ENCODE measurements around the gene FASTKD3.

Gene FASTKD3

DNA sequence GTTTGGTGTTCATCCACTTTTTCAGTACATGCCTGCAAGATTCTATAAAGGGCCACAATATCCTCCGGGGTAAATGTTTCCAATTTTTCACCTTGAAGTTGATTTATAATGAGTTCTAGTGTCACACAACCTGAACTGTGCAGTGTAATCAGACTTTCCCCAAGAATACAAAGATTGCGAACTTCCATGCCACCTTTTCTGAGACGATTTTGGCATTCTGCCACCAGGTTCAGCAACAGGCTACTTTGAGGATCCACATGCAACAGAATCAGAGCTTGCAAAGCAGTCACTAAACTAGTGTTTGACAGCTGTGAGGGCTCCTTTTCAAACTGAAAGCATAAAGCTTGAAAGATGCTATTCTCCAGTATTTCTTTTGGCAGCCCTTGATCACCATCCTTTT lies 1.6 kb downstream of the FASTKD3 start:
- Histone ChIP-seq H3K4me1 (ENCODE audit: control insufficient read depth in 2 of 2, insufficient read depth in 2 of 2, low read length in 2 of 2) (peaks cover 9 to 27% of the 10 kb centered on the region in 2 donors), H3K27me3 (ENCODE audit: control insufficient read depth in 2 of 2, insufficient read depth in 2 of 2, low read length in 2 of 2) (no peaks in the 10 kb centered on the region), H3K4me3 (ENCODE audit: low read length in 2 of 2) (no peak overlapping the region)

DNA sequence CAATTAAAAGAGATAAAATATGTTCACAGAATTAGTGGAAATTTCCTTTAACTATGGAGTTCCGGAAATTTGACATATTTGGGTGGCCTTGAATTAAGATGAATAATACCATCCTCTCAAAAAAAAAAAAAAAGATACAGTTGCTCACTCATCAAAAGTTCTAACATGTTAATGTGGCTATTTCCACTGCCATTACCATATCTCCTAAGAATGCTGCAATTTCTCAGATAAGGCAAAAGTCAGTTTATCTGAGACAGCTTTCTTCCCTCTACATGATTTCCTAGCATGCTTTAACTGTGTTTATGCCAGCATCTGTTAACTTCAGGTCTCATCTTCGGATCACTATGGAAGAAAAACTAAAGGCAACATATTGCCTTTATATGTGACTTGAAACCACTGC lies 2.6 kb downstream of the FASTKD3 start:
- H3K9ac ChIP-seq (ENCODE audit: low read depth in 1 of 2, low read length in 2 of 2) = no peak overlapping the region
- H3K27me3 ChIP-seq (ENCODE audit: control insufficient read depth in 2 of 2, insufficient read depth in 2 of 2, low read length in 2 of 2) = no peaks in the 10 kb centered on the region
- peaks cover 17 to 21% of the 10 kb centered on the region in 2 donors for H3K36me3 ChIP-seq (ENCODE audit: control insufficient read depth in 2 of 2, insufficient read depth in 2 of 2, low read length in 2 of 2)
- H3K4me1 ChIP-seq (ENCODE audit: control insufficient read depth in 2 of 2, insufficient read depth in 2 of 2, low read length in 2 of 2) = peaks cover 6 to 21% of the 10 kb centered on the region in 2 donors
- no peak overlapping the region for H3K4me3 ChIP-seq (ENCODE audit: low read length in 2 of 2)
- no peaks in the 10 kb centered on the region for H3K9me3 ChIP-seq (ENCODE audit: control insufficient read depth in 2 of 2, low read length in 2 of 2)
- no peak overlapping the region for H3K27ac ChIP-seq (ENCODE audit: low read depth in 2 of 2, low read length in 2 of 2)

More for the DNA sequence above, 1.6 kb downstream of the FASTKD3 start:
- no peak overlapping the region for H3K27ac ChIP-seq (ENCODE audit: low read depth in 2 of 2, low read length in 2 of 2)
- no peak overlapping the region for H3K9ac ChIP-seq (ENCODE audit: low read depth in 1 of 2, low read length in 2 of 2)
- peaks cover 9 to 12% of the 10 kb centered on the region in 2 donors for H3K36me3 ChIP-seq (ENCODE audit: control insufficient read depth in 2 of 2, insufficient read depth in 2 of 2, low read length in 2 of 2)
- no peaks in the 10 kb centered on the region for H3K9me3 ChIP-seq (ENCODE audit: control insufficient read depth in 2 of 2, low read length in 2 of 2)

DNA sequence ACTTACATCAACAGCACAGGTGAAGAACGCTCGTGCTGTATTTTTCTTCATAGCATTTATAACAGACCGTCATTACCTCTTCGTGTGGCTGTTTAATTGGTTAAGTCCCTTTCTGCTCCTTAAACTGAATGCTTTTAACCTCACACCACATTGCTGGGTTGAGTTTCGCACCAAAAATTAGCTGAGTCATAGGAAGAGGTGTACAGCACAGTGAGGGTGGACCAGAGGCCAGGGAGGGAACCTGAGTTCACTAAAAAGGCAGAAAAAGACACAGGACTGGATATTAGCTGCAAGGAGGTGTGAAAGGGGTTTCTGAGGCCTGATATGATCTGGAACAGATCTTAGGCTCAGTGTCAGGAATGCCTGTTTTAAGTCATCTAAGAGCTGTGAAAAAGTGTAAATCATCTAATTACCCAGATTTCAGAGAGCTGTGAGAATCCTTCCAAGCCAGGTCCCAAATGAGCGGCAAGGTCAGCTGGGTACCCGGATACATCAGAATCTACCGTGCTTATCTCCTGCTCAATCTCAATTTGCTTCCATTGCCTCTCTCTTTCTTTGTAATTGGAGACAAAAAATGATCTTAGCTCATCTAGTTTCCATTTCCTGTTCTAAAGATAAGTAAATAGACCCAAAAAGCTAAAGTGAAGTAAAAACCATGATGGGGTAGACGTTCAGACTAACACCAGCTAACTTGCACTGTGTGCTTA lies 10.8 kb downstream of the FASTKD3 start:
- Histone ChIP-seq H3K27ac (ENCODE audit: low read depth in 2 of 2, low read length in 2 of 2) (no peak overlapping the region), H3K36me3 (ENCODE audit: control insufficient read depth in 2 of 2, insufficient read depth in 2 of 2, low read length in 2 of 2) (peaks cover 21 to 39% of the 10 kb centered on the region in 2 donors), H3K27me3 (ENCODE audit: control insufficient read depth in 2 of 2, insufficient read depth in 2 of 2, low read length in 2 of 2) (peaks cover 0 to 2% of the 10 kb centered on the region in 2 donors), H3K9ac (ENCODE audit: low read depth in 1 of 2, low read length in 2 of 2) (no peak overlapping the region), H3K4me3 (ENCODE audit: low read length in 2 of 2) (no peak overlapping the region), H3K4me1 (ENCODE audit: control insufficient read depth in 2 of 2, insufficient read depth in 2 of 2, low read length in 2 of 2) (no peaks in the 10 kb centered on the region), H3K9me3 (ENCODE audit: control insufficient read depth in 2 of 2, low read length in 2 of 2) (no peaks in the 10 kb centered on the region)

DNA sequence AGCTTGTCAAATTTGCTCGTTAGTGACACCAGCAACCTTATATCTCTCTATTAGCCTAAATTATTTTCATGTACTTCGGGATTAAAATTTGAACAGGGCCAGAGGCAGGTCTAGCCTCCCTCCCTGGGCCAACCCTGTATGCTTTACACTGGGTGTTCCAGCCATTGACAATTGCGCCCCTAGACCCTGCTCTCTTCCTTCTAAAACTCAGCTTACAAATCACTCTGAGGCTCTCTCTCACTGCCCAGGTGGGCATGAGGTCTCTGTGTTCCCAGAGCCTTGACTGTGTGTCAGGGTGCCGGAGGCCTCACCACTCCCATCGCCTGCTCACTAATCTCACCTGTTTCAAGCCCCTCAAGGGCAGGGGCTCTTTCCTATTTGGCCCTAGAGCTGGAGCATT lies 11.5 kb downstream of the FASTKD3 start:
- Histone ChIP-seq H3K4me1 (ENCODE audit: control insufficient read depth in 2 of 2, insufficient read depth in 2 of 2, low read length in 2 of 2) (peaks cover 0 to 2% of the 10 kb centered on the region in 2 donors), H3K27ac (ENCODE audit: low read depth in 2 of 2, low read length in 2 of 2) (no peak overlapping the region), H3K9me3 (ENCODE audit: control insufficient read depth in 2 of 2, low read length in 2 of 2) (no peaks in the 10 kb centered on the region), H3K9ac (ENCODE audit: low read depth in 1 of 2, low read length in 2 of 2) (no peak overlapping the region), H3K36me3 (ENCODE audit: control insufficient read depth in 2 of 2, insufficient read depth in 2 of 2, low read length in 2 of 2) (peaks cover 21 to 33% of the 10 kb centered on the region in 2 donors), H3K27me3 (ENCODE audit: control insufficient read depth in 2 of 2, insufficient read depth in 2 of 2, low read length in 2 of 2) (peaks cover 0 to 4% of the 10 kb centered on the region in 2 donors), H3K4me3 (ENCODE audit: low read length in 2 of 2) (no peak overlapping the region)

DNA sequence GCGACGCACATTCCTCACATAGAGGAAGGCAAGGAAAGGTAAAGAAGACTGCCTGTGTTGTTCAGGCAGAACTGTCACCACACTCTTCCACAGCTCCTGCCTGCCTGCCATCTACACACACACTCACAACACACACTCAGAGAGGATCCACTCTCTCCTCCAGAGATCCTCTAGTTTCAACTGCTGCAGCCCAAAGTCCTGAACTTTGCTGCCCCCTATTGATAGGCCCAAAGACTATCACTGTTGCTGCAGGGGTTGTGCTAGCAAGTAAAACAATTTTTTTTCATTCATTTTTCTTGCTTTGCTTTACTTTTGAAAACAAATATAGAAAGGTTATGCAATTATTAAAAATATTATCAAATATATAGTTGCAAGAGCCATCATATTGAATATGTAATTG lies 12.0 kb downstream of the FASTKD3 start:
- Histone ChIP-seq H3K27ac (ENCODE audit: low read depth in 2 of 2, low read length in 2 of 2) (no peak overlapping the region), H3K36me3 (ENCODE audit: control insufficient read depth in 2 of 2, insufficient read depth in 2 of 2, low read length in 2 of 2) (peaks cover 16 to 29% of the 10 kb centered on the region in 2 donors), H3K4me1 (ENCODE audit: control insufficient read depth in 2 of 2, insufficient read depth in 2 of 2, low read length in 2 of 2) (peaks cover 0 to 3% of the 10 kb centered on the region in 2 donors)

DNA sequence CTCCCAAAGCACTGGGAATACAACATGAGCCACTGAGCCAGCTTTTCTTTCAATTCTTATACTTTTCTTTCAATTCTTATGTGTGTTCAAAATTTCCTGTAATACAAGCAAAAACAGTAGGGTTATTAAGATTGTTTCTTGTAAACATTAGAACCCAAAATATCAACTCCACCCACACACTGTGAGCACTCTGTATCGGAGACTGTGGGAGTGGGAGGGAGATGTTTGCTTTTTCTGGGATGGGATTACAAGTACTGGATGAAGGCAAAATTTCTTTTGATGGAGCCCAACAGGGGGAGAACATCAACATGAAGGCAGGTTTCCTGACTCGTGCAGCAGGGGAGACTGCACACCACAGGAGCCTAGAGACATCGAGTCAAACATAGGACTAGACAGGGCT lies 13.2 kb downstream of the FASTKD3 start:
- no peak overlapping the region for H3K27ac ChIP-seq (ENCODE audit: low read depth in 2 of 2, low read length in 2 of 2)
- no peak overlapping the region for H3K4me3 ChIP-seq (ENCODE audit: low read length in 2 of 2)
- H3K9me3 ChIP-seq (ENCODE audit: control insufficient read depth in 2 of 2, low read length in 2 of 2) = no peaks in the 10 kb centered on the region
- H3K27me3 ChIP-seq (ENCODE audit: control insufficient read depth in 2 of 2, insufficient read depth in 2 of 2, low read length in 2 of 2) = peaks cover 5 to 8% of the 10 kb centered on the region in 2 donors
- H3K4me1 ChIP-seq (ENCODE audit: control insufficient read depth in 2 of 2, insufficient read depth in 2 of 2, low read length in 2 of 2) = peaks cover 0 to 3% of the 10 kb centered on the region in 2 donors
- H3K9ac ChIP-seq (ENCODE audit: low read depth in 1 of 2, low read length in 2 of 2) = no peak overlapping the region
- H3K36me3 ChIP-seq (ENCODE audit: control insufficient read depth in 2 of 2, insufficient read depth in 2 of 2, low read length in 2 of 2) = peaks cover 12 to 22% of the 10 kb centered on the region in 2 donors

More for the DNA sequence above, 12.0 kb downstream of the FASTKD3 start:
- Histone ChIP-seq H3K4me3 (ENCODE audit: low read length in 2 of 2) (no peak overlapping the region), H3K9me3 (ENCODE audit: control insufficient read depth in 2 of 2, low read length in 2 of 2) (no peaks in the 10 kb centered on the region), H3K9ac (ENCODE audit: low read depth in 1 of 2, low read length in 2 of 2) (no peak overlapping the region), H3K27me3 (ENCODE audit: control insufficient read depth in 2 of 2, insufficient read depth in 2 of 2, low read length in 2 of 2) (peaks cover 0 to 5% of the 10 kb centered on the region in 2 donors)

DNA sequence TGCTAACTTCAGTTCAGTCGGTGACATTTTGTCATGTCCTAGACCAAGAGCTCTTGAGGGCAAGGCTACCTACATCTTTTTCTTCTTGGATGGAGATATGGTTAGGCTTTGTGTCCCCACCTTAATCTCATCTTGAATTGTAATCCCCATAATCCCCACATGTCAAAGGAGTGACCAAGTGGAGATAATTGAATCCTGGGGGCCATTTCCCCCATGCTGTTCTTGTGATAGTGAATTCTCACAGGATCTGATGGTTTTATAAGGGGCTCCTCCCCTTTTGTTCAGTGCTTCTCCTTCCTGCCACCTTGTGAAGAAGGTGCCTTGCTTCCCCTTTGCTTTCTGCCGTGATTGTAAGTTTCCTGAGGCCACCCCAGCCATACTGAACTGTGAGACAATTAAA lies 15.8 kb downstream of the FASTKD3 start:
- no peak overlapping the region for H3K27ac ChIP-seq (ENCODE audit: low read depth in 2 of 2, low read length in 2 of 2)
- peaks cover 3 to 5% of the 10 kb centered on the region in 2 donors for H3K36me3 ChIP-seq (ENCODE audit: control insufficient read depth in 2 of 2, insufficient read depth in 2 of 2, low read length in 2 of 2)
- H3K4me3 ChIP-seq (ENCODE audit: low read length in 2 of 2) = no peak overlapping the region

DNA sequence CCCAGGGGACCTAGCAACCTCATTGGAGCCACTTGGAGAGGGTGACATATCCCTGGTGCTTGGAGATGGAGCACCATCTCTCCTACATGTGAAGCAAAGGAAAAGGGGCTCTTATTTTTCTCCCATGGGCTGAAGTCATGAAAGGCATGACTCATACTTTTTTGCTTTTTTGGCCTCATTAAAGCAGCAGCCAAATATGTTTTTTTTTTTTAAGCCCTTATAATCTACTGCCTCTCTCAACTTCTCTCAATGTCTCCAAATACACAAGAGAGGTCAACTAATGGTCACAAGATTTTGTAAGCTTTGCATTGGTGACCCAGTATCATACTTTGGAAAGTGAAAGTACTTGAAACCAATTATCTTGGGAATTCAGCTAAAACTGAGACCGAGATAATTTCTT lies 16.3 kb downstream of the FASTKD3 start:
- Histone ChIP-seq H3K36me3 (ENCODE audit: control insufficient read depth in 2 of 2, insufficient read depth in 2 of 2, low read length in 2 of 2) (peaks cover under 1 to 1% of the 10 kb centered on the region in 2 donors), H3K4me1 (ENCODE audit: control insufficient read depth in 2 of 2, insufficient read depth in 2 of 2, low read length in 2 of 2) (peaks cover 7 to 8% of the 10 kb centered on the region in 2 donors), H3K27me3 (ENCODE audit: control insufficient read depth in 2 of 2, insufficient read depth in 2 of 2, low read length in 2 of 2) (peaks cover 20 to 26% of the 10 kb centered on the region in 2 donors), H3K9me3 (ENCODE audit: control insufficient read depth in 2 of 2, low read length in 2 of 2) (no peaks in the 10 kb centered on the region), H3K9ac (ENCODE audit: low read depth in 1 of 2, low read length in 2 of 2) (no peak overlapping the region), H3K27ac (ENCODE audit: low read depth in 2 of 2, low read length in 2 of 2) (no peak overlapping the region), H3K4me3 (ENCODE audit: low read length in 2 of 2) (no peak overlapping the region)

More for the DNA sequence above, 15.8 kb downstream of the FASTKD3 start:
- Histone ChIP-seq H3K9ac (ENCODE audit: low read depth in 1 of 2, low read length in 2 of 2) (no peak overlapping the region), H3K27me3 (ENCODE audit: control insufficient read depth in 2 of 2, insufficient read depth in 2 of 2, low read length in 2 of 2) (peaks cover 19 to 23% of the 10 kb centered on the region in 2 donors), H3K4me1 (ENCODE audit: control insufficient read depth in 2 of 2, insufficient read depth in 2 of 2, low read length in 2 of 2) (peaks cover 7 to 8% of the 10 kb centered on the region in 2 donors), H3K9me3 (ENCODE audit: control insufficient read depth in 2 of 2, low read length in 2 of 2) (no peaks in the 10 kb centered on the region)

DNA sequence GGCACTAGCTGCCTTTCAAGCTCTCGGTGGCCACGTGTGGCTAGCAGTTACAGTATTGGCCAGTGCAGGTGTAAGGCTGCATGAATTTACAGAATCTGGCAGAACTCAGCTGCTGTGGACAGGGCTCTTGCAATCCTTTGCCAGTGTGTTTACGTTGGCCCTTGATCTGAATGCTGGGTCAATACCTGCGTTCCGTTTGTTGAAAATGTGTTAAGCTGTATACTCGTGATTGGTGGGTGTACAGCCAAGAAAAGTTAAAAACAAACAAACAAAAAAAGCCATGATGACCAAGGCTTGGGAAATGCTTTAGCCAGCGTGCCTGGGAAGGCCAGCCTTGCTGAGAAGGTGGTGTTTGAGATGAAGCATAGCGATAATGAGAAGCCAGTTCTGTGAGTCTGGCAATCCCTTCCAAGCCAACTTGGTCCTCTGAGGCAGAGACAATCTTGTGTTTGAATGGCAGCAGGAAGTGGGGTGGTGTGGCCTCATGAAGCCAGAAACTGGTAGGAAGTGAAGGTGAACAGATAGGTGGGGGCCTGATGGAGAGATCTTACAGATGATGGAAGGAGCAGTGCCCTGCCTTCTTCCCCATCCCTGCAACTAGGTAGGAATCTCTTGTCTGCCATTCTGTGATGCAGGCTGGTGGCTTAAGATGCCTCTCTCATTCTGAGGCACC lies 17.1 kb downstream of the FASTKD3 start:
- Histone ChIP-seq H3K4me1 (ENCODE audit: control insufficient read depth in 2 of 2, insufficient read depth in 2 of 2, low read length in 2 of 2) (peaks cover 7 to 8% of the 10 kb centered on the region in 2 donors), H3K27ac (ENCODE audit: low read depth in 2 of 2, low read length in 2 of 2) (no peak overlapping the region), H3K4me3 (ENCODE audit: low read length in 2 of 2) (no peak overlapping the region), H3K36me3 (ENCODE audit: control insufficient read depth in 2 of 2, insufficient read depth in 2 of 2, low read length in 2 of 2) (no peaks in the 10 kb centered on the region), H3K9me3 (ENCODE audit: control insufficient read depth in 2 of 2, low read length in 2 of 2) (no peaks in the 10 kb centered on the region), H3K9ac (ENCODE audit: low read depth in 1 of 2, low read length in 2 of 2) (no peak overlapping the region), H3K27me3 (ENCODE audit: control insufficient read depth in 2 of 2, insufficient read depth in 2 of 2, low read length in 2 of 2) (peaks cover 20 to 26% of the 10 kb centered on the region in 2 donors)

DNA sequence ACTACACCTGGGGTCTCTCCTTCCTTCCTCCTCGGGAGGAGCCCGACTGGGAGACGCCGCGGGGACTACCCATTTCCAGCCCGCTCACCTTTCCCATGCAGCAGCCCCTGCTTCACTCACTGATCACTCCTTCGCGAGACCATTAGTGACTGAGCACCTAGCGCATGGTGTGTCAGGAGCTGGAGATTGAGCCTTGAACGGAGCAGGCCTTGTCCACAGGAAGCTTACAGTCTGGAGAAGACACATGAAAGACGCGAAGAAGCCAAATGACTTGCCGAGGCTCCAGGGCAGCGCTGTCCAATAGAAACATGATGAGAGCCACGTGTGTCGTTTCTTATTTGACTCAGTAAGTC lies 17.6 kb downstream of the FASTKD3 start:
- no peak overlapping the region for H3K27ac ChIP-seq (ENCODE audit: low read depth in 2 of 2, low read length in 2 of 2)
- H3K9ac ChIP-seq (ENCODE audit: low read depth in 1 of 2, low read length in 2 of 2) = no peak overlapping the region

More for the DNA sequence above, 17.6 kb downstream of the FASTKD3 start:
- H3K27me3 ChIP-seq (ENCODE audit: control insufficient read depth in 2 of 2, insufficient read depth in 2 of 2, low read length in 2 of 2) = peaks cover 20 to 26% of the 10 kb centered on the region in 2 donors
- H3K36me3 ChIP-seq (ENCODE audit: control insufficient read depth in 2 of 2, insufficient read depth in 2 of 2, low read length in 2 of 2) = no peaks in the 10 kb centered on the region
- no peaks in the 10 kb centered on the region for H3K9me3 ChIP-seq (ENCODE audit: control insufficient read depth in 2 of 2, low read length in 2 of 2)
- H3K4me1 ChIP-seq (ENCODE audit: control insufficient read depth in 2 of 2, insufficient read depth in 2 of 2, low read length in 2 of 2) = peaks cover 7 to 8% of the 10 kb centered on the region in 2 donors
- no peak overlapping the region for H3K4me3 ChIP-seq (ENCODE audit: low read length in 2 of 2)
